Kidney epithelial cell (primary cell): Measurements from ENCODE around the gene NNT. TPM values are rescaled to one million over a fixed set of nuclear protein-coding genes. Genes with fewer than 3 reads are reported as not detected.

Source experiments
- DNase-seq: peaks from one replicate; pipeline ENCODE4 v3.0.0-alpha.2; 2010; ENCODE audit warnings: low read depth
- H3K27me3 ChIP-seq: 2 replicates; pipeline ENCODE4 v1.6.0; 2011; ENCODE audit warnings: low read length; ENCODE audit not compliant: control insufficient read depth, insufficient read depth
- H3K36me3 ChIP-seq: 2 replicates; pipeline ENCODE4 v1.5.1; 2011; ENCODE audit warnings: low read length; ENCODE audit not compliant: control insufficient read depth, insufficient read depth
- H3K4me3 ChIP-seq: 2 replicates; pipeline ENCODE4 v1.5.1; 2011; ENCODE audit warnings: low read depth, mild to moderate bottlenecking, control low read depth, low read length
- total RNA-seq: library from RNA; depleted of rRNA; stranded (reverse); fragments of >200 nt; gene quantifications from 2 replicates; pipeline ENCODE4 v1.2.3, GENCODE V29; 2015
- TF ChIP-seq, protein P1 (sequence below): IDR thresholded peaks from 2 replicates; pipeline ENCODE4 v1.5.1; 2011; ENCODE audit warnings: mild to moderate bottlenecking, moderate library complexity, low read length, control low read depth, inconsistent platforms; ENCODE audit not compliant: insufficient read depth, poor library complexity, severe bottlenecking

The NNT gene
- total RNA-seq, 1 donor from 2014 or later = 41.4 TPM

DNA sequence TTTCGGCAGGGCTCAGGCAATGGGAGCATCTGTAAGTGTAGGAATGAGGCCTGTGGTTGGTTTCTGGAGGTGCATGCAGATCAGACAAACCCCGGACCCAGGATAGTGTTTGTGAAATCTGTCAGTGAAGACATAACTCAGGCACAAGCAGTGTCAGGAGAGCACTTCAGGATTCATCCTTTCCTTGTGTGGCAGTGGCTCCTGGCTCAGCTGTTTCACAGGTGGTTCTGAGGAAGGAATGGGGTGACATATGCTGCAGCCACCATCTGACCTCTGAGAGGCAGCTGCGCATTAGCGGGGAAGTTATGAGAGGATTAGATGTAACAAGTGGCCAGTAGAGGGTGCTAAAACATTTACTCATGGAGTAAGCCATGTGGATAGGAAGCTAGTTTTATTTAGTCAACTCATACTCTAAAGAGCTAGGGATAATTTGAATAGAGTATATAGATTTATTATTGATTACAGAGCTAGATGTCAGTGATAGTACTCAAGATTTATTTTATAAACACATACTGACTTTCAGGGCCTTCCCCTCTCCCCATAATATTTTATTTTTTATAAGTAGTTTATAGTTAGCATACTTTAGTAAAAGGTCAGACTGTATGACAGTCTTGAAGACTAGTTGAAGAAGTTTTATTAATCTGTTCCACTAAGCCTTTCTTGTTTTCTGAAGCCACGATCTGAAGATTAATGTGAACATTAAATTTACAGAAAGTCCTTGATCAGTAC is 28.4 kb downstream of the NNT start:
- peaks cover 1% of the 10 kb centered on the region for H3K36me3 ChIP-seq
- TF ChIP-seq, protein P1, sequence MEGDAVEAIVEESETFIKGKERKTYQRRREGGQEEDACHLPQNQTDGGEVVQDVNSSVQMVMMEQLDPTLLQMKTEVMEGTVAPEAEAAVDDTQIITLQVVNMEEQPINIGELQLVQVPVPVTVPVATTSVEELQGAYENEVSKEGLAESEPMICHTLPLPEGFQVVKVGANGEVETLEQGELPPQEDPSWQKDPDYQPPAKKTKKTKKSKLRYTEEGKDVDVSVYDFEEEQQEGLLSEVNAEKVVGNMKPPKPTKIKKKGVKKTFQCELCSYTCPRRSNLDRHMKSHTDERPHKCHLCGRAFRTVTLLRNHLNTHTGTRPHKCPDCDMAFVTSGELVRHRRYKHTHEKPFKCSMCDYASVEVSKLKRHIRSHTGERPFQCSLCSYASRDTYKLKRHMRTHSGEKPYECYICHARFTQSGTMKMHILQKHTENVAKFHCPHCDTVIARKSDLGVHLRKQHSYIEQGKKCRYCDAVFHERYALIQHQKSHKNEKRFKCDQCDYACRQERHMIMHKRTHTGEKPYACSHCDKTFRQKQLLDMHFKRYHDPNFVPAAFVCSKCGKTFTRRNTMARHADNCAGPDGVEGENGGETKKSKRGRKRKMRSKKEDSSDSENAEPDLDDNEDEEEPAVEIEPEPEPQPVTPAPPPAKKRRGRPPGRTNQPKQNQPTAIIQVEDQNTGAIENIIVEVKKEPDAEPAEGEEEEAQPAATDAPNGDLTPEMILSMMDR = peak; percentile 63
- H3K4me3 ChIP-seq = no peak overlapping the region
- peak; percentile 49 for DNase-seq
- no peaks in the 10 kb centered on the region for H3K27me3 ChIP-seq

DNA sequence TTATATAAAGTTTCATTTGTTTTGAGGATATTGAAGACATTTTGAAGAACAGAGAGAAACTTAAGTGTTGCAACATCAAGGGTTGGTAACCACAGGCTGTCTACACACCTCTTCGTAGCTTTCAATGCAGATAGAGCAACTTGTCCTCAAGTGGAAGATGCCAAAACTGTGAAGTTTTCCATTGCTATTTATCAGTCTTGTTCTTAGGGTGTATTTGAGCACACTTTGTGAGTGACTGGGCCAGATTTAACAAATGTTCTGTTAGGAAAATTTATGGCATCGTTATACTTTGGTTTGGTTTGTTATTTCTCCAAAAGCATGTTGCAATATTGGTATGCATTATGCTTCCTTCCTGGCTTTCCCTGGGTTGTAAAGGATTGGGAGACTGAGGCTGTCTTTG is 31.6 kb downstream of the NNT start:
- Histone ChIP-seq H3K4me3 (no peak overlapping the region), H3K36me3 (no peaks in the 10 kb centered on the region), H3K27me3 (no peaks in the 10 kb centered on the region)
- TF ChIP-seq, protein P1 = no peak
- DNase-seq = no peak

DNA sequence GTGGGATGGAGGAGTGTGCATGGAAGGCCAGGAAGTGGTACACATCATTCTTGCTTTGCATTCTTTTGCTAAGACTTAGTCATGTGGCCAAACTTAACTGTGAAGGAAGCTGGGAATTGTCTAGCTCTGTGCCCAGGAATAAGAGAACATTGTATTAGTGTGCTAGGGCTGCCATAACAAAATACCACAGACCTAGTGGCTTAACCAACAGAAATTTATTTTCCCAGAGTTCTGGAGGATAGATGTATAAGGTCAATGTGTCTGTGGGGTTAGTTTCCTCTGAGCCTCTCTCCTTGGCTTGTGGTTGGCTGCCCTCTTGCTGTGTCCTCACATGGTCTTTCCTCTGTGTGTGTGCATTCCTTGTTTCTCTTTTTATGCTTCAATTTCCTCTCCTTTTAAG is 32.4 kb downstream of the NNT start:
- no peaks in the 10 kb centered on the region for H3K27me3 ChIP-seq
- H3K4me3 ChIP-seq = no peak overlapping the region
- DNase-seq = no peak
- TF ChIP-seq, protein P1 = no peak
- H3K36me3 ChIP-seq = no peaks in the 10 kb centered on the region

DNA sequence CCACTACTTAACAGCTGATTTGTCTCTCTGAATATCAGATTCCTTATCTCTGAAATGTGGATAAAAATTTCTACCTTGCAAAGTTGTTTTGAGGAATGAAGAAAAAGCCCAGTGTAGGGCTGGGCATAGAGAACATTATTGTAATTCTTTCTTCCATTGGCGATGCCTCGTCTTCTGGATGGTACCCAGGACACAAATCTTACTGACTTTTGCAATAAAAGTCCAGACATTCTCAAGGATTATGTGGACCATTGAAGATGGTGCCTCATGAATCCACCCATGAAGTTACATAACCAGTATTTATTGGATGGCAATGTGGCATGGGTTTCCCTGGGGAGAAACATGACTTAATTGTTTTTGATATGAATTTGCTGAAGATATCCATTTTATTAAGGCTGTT is 33.1 kb downstream of the NNT start:
- no peak for DNase-seq
- Histone ChIP-seq H3K4me3 (no peak overlapping the region), H3K27me3 (no peaks in the 10 kb centered on the region), H3K36me3 (no peaks in the 10 kb centered on the region)
- TF ChIP-seq, protein P1 = no peak

DNA sequence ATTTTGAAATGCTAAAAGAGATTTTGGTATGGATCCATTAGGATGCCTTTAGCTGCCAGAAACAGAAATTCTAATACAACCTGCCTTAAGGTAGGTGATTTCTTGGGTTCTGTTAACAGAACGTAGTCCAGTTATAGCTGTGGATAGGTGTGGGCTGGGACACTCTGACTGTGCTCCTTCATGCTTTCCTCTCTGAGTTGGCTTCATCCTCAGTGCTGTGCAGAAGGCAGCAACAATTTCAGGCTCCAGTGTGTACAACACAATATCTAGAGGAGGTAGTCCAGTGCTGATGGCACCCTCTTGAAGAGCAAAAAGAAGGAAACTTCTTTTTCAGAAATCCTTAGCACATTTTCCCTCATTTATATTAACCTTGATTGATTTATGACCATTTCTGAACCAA is 34.4 kb downstream of the NNT start:
- H3K4me3 ChIP-seq = no peak overlapping the region
- H3K36me3 ChIP-seq = no peaks in the 10 kb centered on the region
- TF ChIP-seq, protein P1 = no peak
- no peak for DNase-seq
- H3K27me3 ChIP-seq = no peaks in the 10 kb centered on the region

DNA sequence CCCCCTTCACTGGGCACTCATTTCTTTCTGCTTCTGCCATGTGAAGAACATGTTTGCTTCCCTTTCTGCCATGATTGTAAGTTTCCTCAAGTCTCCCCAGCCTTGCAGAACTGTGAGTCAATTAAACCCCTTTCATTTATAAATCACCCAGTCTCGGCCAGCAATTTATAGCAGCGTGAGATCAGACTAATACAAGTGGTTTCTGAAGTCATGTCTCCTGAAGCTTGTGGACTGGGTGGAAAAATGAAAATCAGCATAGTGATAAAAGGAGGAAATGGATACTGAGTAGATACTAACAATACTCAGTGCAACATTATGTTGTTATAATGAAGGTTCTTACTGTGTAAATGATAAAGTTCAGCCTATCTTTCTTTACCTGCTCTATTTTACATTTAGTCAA is 35.1 kb downstream of the NNT start:
- no peaks in the 10 kb centered on the region for H3K27me3 ChIP-seq
- H3K4me3 ChIP-seq = no peak overlapping the region
- H3K36me3 ChIP-seq = no peaks in the 10 kb centered on the region
- DNase-seq = no peak
- TF ChIP-seq, protein P1 = no peak
